Natural killer cell (primary cell): Measurements from ENCODE around the gene ELOA2. TPM values are rescaled to one million over a fixed set of nuclear protein-coding genes. Genes with fewer than 3 reads are reported as not detected.

Source experiments
- ATAC-seq, 3 donors: fragments of 150-1000 bp in 2 of 3; fragments of 200-7000 bp in 1 of 3; cut with Tn5 transposase; 1 replicate in 1 of 3; 2 replicates in 2 of 3; pipeline ENCODE4 v1.10.0; 2021; ENCODE audit warnings: mild to moderate bottlenecking in 2 of 3, moderate library complexity in 2 of 3
- DNase-seq, 2 donors: peaks; one replicate each; pipeline versions ENCODE4 v3.0.0 to v3.0.0-alpha.2; 2013 to 2021; ENCODE audit warnings: mixed read lengths in 1 of 2
- H3K27ac ChIP-seq: one replicate; pipeline ENCODE4 v1.5.1; 2013; ENCODE audit warnings: mild to moderate bottlenecking, low read length
- H3K27me3 ChIP-seq: one replicate; pipeline ENCODE4 v1.6.1; 2013; ENCODE audit warnings: low read length; ENCODE audit not compliant: control insufficient read depth, insufficient read depth
- H3K36me3 ChIP-seq: one replicate; pipeline ENCODE4 v1.6.1; 2013; ENCODE audit warnings: low read length; ENCODE audit not compliant: control insufficient read depth, insufficient read depth
- H3K4me1 ChIP-seq: one replicate; pipeline ENCODE4 v1.6.1; 2013; ENCODE audit warnings: low read length; ENCODE audit not compliant: control insufficient read depth, insufficient read depth
- H3K4me3 ChIP-seq: one replicate; pipeline ENCODE4 v1.5.1; 2013; ENCODE audit warnings: low read length
- H3K9me3 ChIP-seq: one replicate; pipeline ENCODE4 v1.6.1; 2013; ENCODE audit warnings: low read length; ENCODE audit not compliant: control insufficient read depth, insufficient read depth
- H3K27ac Mint-ChIP-seq, 2 donors: one replicate each; pipeline ENCODE4 v1.8.0; 2022; ENCODE audit warnings: mild to moderate bottlenecking in 2 of 2, mixed read lengths in 2 of 2, moderate library complexity in 1 of 2
- H3K27me3 Mint-ChIP-seq, 2 donors: one replicate each; pipeline ENCODE4 v1.8.0; 2022; ENCODE audit warnings: low read depth in 2 of 2, mixed read lengths in 2 of 2
- H3K36me3 Mint-ChIP-seq: one replicate; pipeline ENCODE4 v1.8.0; 2022; ENCODE audit warnings: mixed read lengths
- H3K4me1 Mint-ChIP-seq, 2 donors: one replicate each; pipeline ENCODE4 v1.8.0; 2022; ENCODE audit warnings: mixed read lengths in 2 of 2
- H3K4me3 Mint-ChIP-seq: one replicate; pipeline ENCODE4 v1.8.0; 2022; ENCODE audit warnings: mild to moderate bottlenecking, moderate library complexity, mixed read lengths
- H3K9me3 Mint-ChIP-seq, 2 donors: one replicate each; pipeline ENCODE4 v1.8.0; 2022; ENCODE audit warnings: mixed read lengths in 2 of 2
- CTCF ChIP-seq: fragments of 200-600 bp; IDR thresholded peaks from one replicate; pipeline ENCODE4 v1.8.0; 2022; ENCODE audit warnings: antibody characterized with exemption
- WGBS: methylation state at CpG from one replicate; pipeline ENCODE4 v1.1.7; 2013; ENCODE audit warnings: missing lambda C conversion rate; ENCODE audit not compliant: insufficient coverage; 5-methylcytosine and 5-hydroxymethylcytosine counted together
- intact Hi-C: fragments of 100-400 bp; cut with micrococcal nuclease; formaldehyde crosslinking; loops from one replicate; pipeline ENCODE4 v1.14.2; 2022
- total RNA-seq, 4 donors: library from RNA; stranded (reverse); fragments of 120-200 nt in 1 of 4; gene quantifications; one replicate each; pipeline versions ENCODE4 v1.2.3 to v1.2.4, GENCODE V29; 2013 to 2022

The ELOA2 gene
- total RNA-seq: not detected
- total RNA-seq (2013): not detected

- no peaks in the 10 kb centered on the region for H3K36me3 ChIP-seq
- intact Hi-C loops: no loop called here
- H3K27me3 ChIP-seq: no peaks in the 10 kb centered on the region
- no peak within 1 kb of the TSS for H3K27ac ChIP-seq
- no peak for DNase-seq
- no peaks in the 10 kb centered on the region for H3K4me1 Mint-ChIP-seq
- H3K27ac Mint-ChIP-seq: no peak within 1 kb of the TSS
- H3K4me3 Mint-ChIP-seq: no peak within 1 kb of the TSS
- H3K9me3 ChIP-seq: peaks cover 22% of the 10 kb centered on the region
- H3K4me1 ChIP-seq: no peaks in the 10 kb centered on the region
- peaks cover 0 to 4% of the 10 kb centered on the region in 2 donors for H3K9me3 Mint-ChIP-seq
- no peak within 1 kb of the TSS for H3K4me3 ChIP-seq
- peaks cover 19% of the 10 kb centered on the region for H3K36me3 Mint-ChIP-seq
- no peak for TF ChIP-seq CTCF
- WGBS: 96% methylated on average over 29 of the region's 29 CpGs
- ATAC-seq: no peak
- peaks cover 4 to 7% of the 10 kb centered on the region in 2 donors for H3K27me3 Mint-ChIP-seq
Measured at GRCh38 chr18:47035156-47035671, at the start of gene ELOA2. TSS of gene ELOA2 (minus strand) at chr18:47035621. CDS start at chr18:47035264, 357 bp downstream.

GRCh38 chr18:47081578-47081977 is 46.2 kb upstream of the ELOA2 start:
- WGBS: 11% methylated on average over 1 of the region's 2 CpGs
- ATAC-seq (no peak), DNase-seq (no peak)
- Mint-ChIP-seq H3K9me3 (no peaks in the 10 kb centered on the region), H3K27me3 (no peaks in the 10 kb centered on the region), H3K4me3 (no peak overlapping the region), H3K27ac (no peak overlapping the region), H3K36me3 (no peaks in the 10 kb centered on the region), H3K4me1 (no peaks in the 10 kb centered on the region)
- H3K4me3 ChIP-seq: no peak overlapping the region
- H3K27ac ChIP-seq: no peak overlapping the region
- no peaks in the 10 kb centered on the region for H3K27me3 ChIP-seq
- no peak for TF ChIP-seq CTCF
- no peaks in the 10 kb centered on the region for H3K4me1 ChIP-seq
- no peaks in the 10 kb centered on the region for H3K9me3 ChIP-seq
- intact Hi-C loops: no loop called here
- no peaks in the 10 kb centered on the region for H3K36me3 ChIP-seq

GRCh38 chr18:47080872-47081271 is 45.5 kb upstream of the ELOA2 start:
- Mint-ChIP-seq H3K27me3 (no peaks in the 10 kb centered on the region), H3K4me3 (no peak overlapping the region), H3K9me3 (no peaks in the 10 kb centered on the region), H3K36me3 (no peaks in the 10 kb centered on the region), H3K4me1 (no peaks in the 10 kb centered on the region), H3K27ac (no peak overlapping the region)
- TF ChIP-seq CTCF: no peak
- 95% methylated on average over 1 of the region's 2 CpGs for WGBS
- no peaks in the 10 kb centered on the region for H3K4me1 ChIP-seq
- no peak overlapping the region for H3K4me3 ChIP-seq
- H3K36me3 ChIP-seq: no peaks in the 10 kb centered on the region
- ATAC-seq (no peak), DNase-seq (no peak)
- no peak overlapping the region for H3K27ac ChIP-seq
- no peaks in the 10 kb centered on the region for H3K27me3 ChIP-seq
- intact Hi-C loops: no loop called here
- no peaks in the 10 kb centered on the region for H3K9me3 ChIP-seq

- H3K4me3 ChIP-seq: no peak overlapping the region
- no peak for ATAC-seq
- H3K27ac Mint-ChIP-seq: no peak overlapping the region
- intact Hi-C loops: no loop called here
- TF ChIP-seq CTCF: no peak
- 96% methylated on average over 7 of the region's 7 CpGs for WGBS
- no peaks in the 10 kb centered on the region for H3K4me1 Mint-ChIP-seq
- no peak for DNase-seq
- no peaks in the 10 kb centered on the region for H3K36me3 Mint-ChIP-seq
- no peaks in the 10 kb centered on the region for H3K27me3 ChIP-seq
- no peaks in the 10 kb centered on the region for H3K9me3 Mint-ChIP-seq
- no peak overlapping the region for H3K27ac ChIP-seq
- H3K9me3 ChIP-seq: no peaks in the 10 kb centered on the region
- peaks cover 0 to 7% of the 10 kb centered on the region in 2 donors for H3K27me3 Mint-ChIP-seq
- no peaks in the 10 kb centered on the region for H3K4me1 ChIP-seq
- H3K4me3 Mint-ChIP-seq: no peak overlapping the region
- no peaks in the 10 kb centered on the region for H3K36me3 ChIP-seq
Measured at GRCh38 chr18:47077111-47077510, 41.7 kb upstream of the ELOA2 start.
